ENCODE results near the gene ARMC6. TPM values are rescaled to one million over a fixed set of nuclear protein-coding genes. Genes with fewer than 3 reads are reported as not detected.

The ARMC6 gene
- total and polyA plus RNA-seq, 2 of the 13 experiments (the other 11 are each of a cell fraction or from before 2014, with no cell fraction given) = 16.2 to 36.8 TPM

DNA sequence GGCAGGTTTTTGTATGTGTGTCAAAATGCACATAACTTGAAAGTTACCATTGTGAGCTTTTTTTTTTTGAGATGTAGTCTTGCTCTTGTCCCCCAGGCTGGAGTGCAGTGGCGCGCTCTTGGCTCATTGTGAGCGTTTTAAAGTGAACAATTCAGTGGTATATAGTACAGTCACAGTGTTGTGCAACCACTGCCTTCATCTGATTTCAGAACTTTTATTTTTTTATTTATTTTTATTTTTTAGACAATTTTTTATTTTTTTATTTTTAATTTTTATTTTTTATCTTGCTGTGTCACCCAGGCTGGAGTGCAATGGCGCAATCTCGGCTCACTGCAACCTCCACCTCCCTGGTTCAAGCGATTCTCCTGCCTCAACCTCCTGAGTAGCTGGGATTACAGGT, 45.4 kb downstream of the ARMC6 start (continued):
- TF ChIP-seq, protein P1, sequence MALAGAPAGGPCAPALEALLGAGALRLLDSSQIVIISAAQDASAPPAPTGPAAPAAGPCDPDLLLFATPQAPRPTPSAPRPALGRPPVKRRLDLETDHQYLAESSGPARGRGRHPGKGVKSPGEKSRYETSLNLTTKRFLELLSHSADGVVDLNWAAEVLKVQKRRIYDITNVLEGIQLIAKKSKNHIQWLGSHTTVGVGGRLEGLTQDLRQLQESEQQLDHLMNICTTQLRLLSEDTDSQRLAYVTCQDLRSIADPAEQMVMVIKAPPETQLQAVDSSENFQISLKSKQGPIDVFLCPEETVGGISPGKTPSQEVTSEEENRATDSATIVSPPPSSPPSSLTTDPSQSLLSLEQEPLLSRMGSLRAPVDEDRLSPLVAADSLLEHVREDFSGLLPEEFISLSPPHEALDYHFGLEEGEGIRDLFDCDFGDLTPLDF (CRISPR knock-in tag; IDR thresholded peaks at IDR 0.05) = no peak
- TF ChIP-seq PAWR (CRISPR knock-in tag; IDR thresholded peaks at IDR 0.05; ENCODE audit: borderline replicate concordance) (no peak), STAG1 (CRISPR knock-in tag; IDR thresholded peaks at IDR 0.05) (no peak), CEBPG (CRISPR knock-in tag; IDR thresholded peaks at IDR 0.05) (no peak), ZNF275 (CRISPR knock-in tag; IDR thresholded peaks at IDR 0.05; ENCODE audit: borderline replicate concordance) (no peak)

DNA sequence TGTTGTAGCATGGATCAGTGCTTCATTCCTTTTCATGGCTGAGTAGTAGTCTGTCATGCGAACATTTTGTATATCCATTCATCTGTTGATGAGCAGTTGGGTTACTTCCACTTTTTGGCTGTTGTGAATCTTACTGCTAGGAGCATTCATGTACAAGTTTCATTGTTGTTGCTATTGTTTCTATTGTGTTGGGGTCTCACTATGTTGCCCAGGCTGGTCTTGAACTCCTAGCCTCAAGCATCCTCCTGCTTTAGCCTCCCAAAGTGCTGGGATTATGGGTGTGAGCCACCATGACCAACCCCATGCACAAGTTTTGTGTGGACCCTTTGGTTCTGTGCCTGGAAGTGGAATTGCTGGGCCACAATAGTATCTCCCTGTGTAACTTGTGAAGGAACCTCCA, 46.2 kb downstream of the ARMC6 start:
- FAIRE-seq = no peak
- DNase-seq (ENCODE audit: low spot score) = no peak
- no peak overlapping the region for H3K4me3 ChIP-seq (replicated peaks in 1 of 3; ENCODE audit: insufficient read depth in 1 of 3, low read depth in 2 of 3, low read length in 3 of 3)
- intact Hi-C loops (cut with micrococcal nuclease; ENCODE audit: unreplicated experiment) = no loop called here
- H4K20me1 ChIP-seq (ENCODE audit: insufficient read depth, low read length) = no peaks in the 10 kb centered on the region
- no TSS peak for BruUV-seq (replicated peaks)
- in situ Hi-C loops (cut with HindIII; ENCODE audit: extremely low pct_ligation_motif_present, low pct_unique_long_range_greater_than_20kb) = no loop called here
- H3K27me3 ChIP-seq (ENCODE audit: control insufficient read depth in 1 of 2, insufficient read depth in 2 of 2, low read length in 2 of 2) = no peaks in the 10 kb centered on the region
- no peak overlapping the region for H3K4me2 ChIP-seq (ENCODE audit: low read depth, low read length)
- H3K79me2 ChIP-seq (ENCODE audit: insufficient read depth, low read length) = no peaks in the 10 kb centered on the region
- no peak overlapping the region for H2AFZ ChIP-seq (ENCODE audit: low read length)
- POLR2A ChIA-PET = no interaction called here
- H3K27ac ChIP-seq (ENCODE audit: extremely low read length, insufficient read depth, low read length) = no peak overlapping the region
- CTCF ChIA-PET (ENCODE audit: low intra/inter-chr PET ratio, low total read pairs) = no interaction called here
- H3K4me1 ChIP-seq (ENCODE audit: insufficient read depth, low read length) = no peaks in the 10 kb centered on the region
- ATAC-seq = no peak
- H3K36me3 ChIP-seq (replicated peaks in 1 of 2; ENCODE audit: control insufficient read depth in 1 of 2, insufficient read depth in 2 of 2, low read length in 2 of 2) = peaks cover 0 to 2% of the 10 kb centered on the region in 2 experiments; a peak in 3 of 5 replicates
- no peak overlapping the region for H3K9ac ChIP-seq (ENCODE audit: insufficient read depth, low read depth, low read length)
- no peaks in the 10 kb centered on the region for H3K9me3 ChIP-seq (ENCODE audit: low read length)
- 100% methylated on average over 1 of the region's 1 CpG for WGBS (ENCODE audit: low lambda C conversion rate)
- TF ChIP-seq NFATC3 (CRISPR knock-in tag; IDR thresholded peaks at IDR 0.05) (no peak), BORCS8-MEF2B (CRISPR knock-in tag; IDR thresholded peaks at IDR 0.05) (no peak), IRX3 (CRISPR knock-in tag; IDR thresholded peaks at IDR 0.05; ENCODE audit: borderline replicate concordance, low read depth) (no peak), YEATS2 (CRISPR knock-in tag; IDR thresholded peaks at IDR 0.05; ENCODE audit: borderline replicate concordance) (no peak), HINFP (CRISPR knock-in tag; IDR thresholded peaks at IDR 0.05; ENCODE audit: low read depth) (no peak), MLLT10 (CRISPR knock-in tag; IDR thresholded peaks at IDR 0.05) (no peak), PAWR (CRISPR knock-in tag; IDR thresholded peaks at IDR 0.05; ENCODE audit: borderline replicate concordance) (no peak), ZBTB21 (CRISPR knock-in tag; IDR thresholded peaks at IDR 0.05) (no peak), ZNF468 (CRISPR knock-in tag; IDR thresholded peaks at IDR 0.05) (no peak), DNMT3B (CRISPR knock-in tag; conservative IDR thresholded peaks at IDR 0.05) (no peak), GLI4 (CRISPR knock-in tag; IDR thresholded peaks at IDR 0.05; ENCODE audit: borderline replicate concordance) (no peak), AHR (CRISPR knock-in tag; IDR thresholded peaks at IDR 0.05) (no peak), PATZ1 (CRISPR knock-in tag; IDR thresholded peaks at IDR 0.05) (no peak), ZSCAN25 (CRISPR knock-in tag; IDR thresholded peaks at IDR 0.05) (no peak)

Data from HepG2 (cell line).